Measurements from ENCODE around the gene ACO2.

- TF ChIP-seq CTCF (IDR thresholded peaks at IDR 0.05) (no peak), POLR2A (IDR thresholded peaks at IDR 0.05) (no peak)
Observed at GRCh38 chr22:41526226-41526829, 57.4 kb downstream of the ACO2 start.
